AG09319 (cell line): ENCODE data around the gene RPUSD1.
"Not testable (repeated sequence)": the region's sequence is repeated elsewhere in the genome, so short reads cannot be mapped to it uniquely, and the experiment has no call there.

Source experiments
- DNase-seq: peaks from one replicate; pipeline ENCODE4 v3.0.0-alpha.2; 2010; ENCODE audit warnings: low read depth; ENCODE audit errors: extremely low read depth
- CTCF ChIP-seq: IDR thresholded peaks from 2 replicates; pipeline ENCODE4 v1.5.1; 2011; ENCODE audit warnings: low read depth, mild to moderate bottlenecking, inconsistent platforms, low read length, moderate library complexity

Gene RPUSD1

DNA sequence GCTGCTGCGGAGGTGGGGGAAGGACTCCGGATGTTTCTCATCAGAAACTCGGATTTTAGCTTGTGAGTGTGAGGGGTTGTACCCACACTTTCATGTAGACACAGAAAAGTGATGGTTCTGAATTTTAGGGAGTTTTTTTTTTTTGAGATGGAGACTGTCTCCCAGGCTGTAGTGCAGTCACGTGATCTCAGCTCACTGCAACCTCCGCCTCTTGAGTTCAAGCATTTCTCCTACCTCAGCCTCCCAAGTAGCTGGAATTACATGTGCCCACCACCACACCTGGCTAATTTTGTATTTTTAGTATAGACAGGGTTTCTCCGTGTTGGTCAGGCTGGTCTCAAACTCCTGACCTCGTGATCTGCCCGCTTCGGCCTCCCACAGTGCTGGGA is 34.7 kb upstream of the RPUSD1 start:
- no peak for TF ChIP-seq CTCF
- DNase-seq = no peak

GRCh38 chr16:822174-822908 is 34.2 kb upstream of the RPUSD1 start:
- DNase-seq = no peak
- no peak for TF ChIP-seq CTCF

GRCh38 chr16:821751-822150 is 33.6 kb upstream of the RPUSD1 start:
- DNase-seq = no peak
- TF ChIP-seq CTCF = no peak

DNA sequence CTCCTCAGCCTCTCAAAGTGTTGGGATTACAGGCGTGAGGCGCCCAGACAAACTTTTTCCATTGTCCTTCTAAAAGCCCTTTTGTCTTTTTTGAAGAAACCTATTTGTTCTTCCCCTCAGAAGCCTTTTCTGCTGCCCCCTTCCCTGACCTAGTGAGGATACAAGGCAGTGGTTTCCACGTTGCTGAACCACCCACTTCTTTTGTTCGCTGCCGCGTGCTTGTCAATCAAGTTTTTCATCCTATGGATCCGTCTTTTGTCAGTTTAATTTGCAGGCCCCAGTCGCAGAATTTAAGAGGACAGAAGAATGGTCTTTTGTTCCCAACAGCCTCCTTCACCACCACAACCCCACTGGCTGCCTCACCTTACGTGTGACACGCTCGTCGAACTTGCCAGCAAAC is 32.6 kb upstream of the RPUSD1 start:
- DNase-seq = no peak
- no peak for TF ChIP-seq CTCF

- DNase-seq = not testable (repeated sequence)
Measured at GRCh38 chr16:820044-820408, 31.8 kb upstream of the RPUSD1 start.

DNA sequence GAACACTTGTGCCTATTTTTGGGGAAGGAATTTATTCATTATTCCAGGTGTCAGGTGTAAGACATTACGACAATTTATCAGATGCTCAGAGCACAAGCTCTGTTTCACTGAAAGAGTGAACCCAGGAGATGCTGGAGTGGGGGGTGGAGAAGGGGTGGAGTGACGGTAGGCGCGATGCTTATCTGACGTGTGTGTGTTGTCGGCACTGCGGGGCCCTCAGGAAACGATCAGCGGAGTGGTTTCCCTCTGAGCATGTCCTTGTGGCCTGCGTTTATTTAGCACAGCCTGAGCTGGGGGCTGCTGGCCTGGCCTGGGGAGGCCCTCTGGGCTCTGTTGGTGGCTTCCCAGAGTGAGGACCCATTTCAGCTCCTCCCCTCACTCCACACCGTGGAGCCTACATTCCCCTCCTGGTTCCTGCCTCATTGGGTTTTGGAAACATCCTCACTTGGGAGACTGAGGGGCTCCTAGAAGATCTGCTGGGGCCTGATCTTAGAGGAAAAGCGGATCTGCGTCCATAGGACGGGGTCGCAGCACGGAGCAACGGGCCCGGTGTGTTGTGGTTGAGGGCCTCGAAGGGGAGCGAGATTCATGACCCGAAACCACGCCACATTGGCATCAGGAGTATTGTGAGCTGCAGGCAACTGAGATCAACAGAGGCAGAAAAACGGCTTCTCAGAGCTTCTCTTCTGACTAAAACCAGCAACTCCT is 31.3 kb upstream of the RPUSD1 start:
- DNase-seq = no peak
- no peak for TF ChIP-seq CTCF

GRCh38 chr16:818592-818991 is 30.4 kb upstream of the RPUSD1 start:
- no peak for TF ChIP-seq CTCF
- no peak for DNase-seq

- no peak for TF ChIP-seq CTCF
- no peak for DNase-seq
Measured at GRCh38 chr16:818132-818531, 30.0 kb upstream of the RPUSD1 start.
